ENCODE results near the gene SMLR1.

DNA sequence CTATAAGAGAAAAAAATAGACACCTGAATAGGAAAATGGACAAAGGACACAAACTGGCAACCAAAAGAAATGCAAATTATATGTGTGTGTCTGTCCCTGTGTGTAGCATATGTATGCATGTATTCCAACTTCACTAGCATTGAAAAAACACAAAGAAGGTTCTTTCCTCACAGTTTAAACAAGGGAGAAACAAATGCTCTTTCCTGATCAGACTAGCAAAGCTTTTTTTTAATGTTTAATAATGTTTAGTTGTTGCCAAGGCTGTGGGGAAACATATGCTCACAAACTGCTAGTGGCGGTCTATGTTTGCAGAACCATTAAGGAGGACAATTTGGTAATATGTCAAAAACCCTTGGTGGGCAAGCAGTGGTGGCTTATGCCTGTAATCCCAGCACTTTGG, 22.4 kb downstream of the SMLR1 start:
- no peak for TF ChIP-seq POLR2AphosphoS5 (IDR thresholded peaks at IDR 0.05)
- TF ChIP-seq, protein P1, sequence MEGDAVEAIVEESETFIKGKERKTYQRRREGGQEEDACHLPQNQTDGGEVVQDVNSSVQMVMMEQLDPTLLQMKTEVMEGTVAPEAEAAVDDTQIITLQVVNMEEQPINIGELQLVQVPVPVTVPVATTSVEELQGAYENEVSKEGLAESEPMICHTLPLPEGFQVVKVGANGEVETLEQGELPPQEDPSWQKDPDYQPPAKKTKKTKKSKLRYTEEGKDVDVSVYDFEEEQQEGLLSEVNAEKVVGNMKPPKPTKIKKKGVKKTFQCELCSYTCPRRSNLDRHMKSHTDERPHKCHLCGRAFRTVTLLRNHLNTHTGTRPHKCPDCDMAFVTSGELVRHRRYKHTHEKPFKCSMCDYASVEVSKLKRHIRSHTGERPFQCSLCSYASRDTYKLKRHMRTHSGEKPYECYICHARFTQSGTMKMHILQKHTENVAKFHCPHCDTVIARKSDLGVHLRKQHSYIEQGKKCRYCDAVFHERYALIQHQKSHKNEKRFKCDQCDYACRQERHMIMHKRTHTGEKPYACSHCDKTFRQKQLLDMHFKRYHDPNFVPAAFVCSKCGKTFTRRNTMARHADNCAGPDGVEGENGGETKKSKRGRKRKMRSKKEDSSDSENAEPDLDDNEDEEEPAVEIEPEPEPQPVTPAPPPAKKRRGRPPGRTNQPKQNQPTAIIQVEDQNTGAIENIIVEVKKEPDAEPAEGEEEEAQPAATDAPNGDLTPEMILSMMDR (IDR thresholded peaks at IDR 0.05): no peak
- no peak for TF ChIP-seq EP300 (IDR thresholded peaks at IDR 0.05)
- TF ChIP-seq POLR2A (IDR thresholded peaks at IDR 0.05): no peak
